Left ventricle myocardium inferior (tissue), 1 donor: Measurements from ENCODE around the gene RNF20. TPM values are rescaled to one million over a fixed set of nuclear protein-coding genes. Genes with fewer than 3 reads are reported as not detected.

Source experiments
- DNase-seq: peaks from one replicate; pipeline ENCODE4 v3.0.0-alpha.2; 2020
- H3K27ac ChIP-seq: fragments of 200-600 bp; replicated peaks from 2 replicates; pipeline ENCODE4 v1.8.0; 2021
- H3K27me3 ChIP-seq: fragments of 200-600 bp; 2 replicates; pipeline ENCODE4 v1.8.0; 2021; ENCODE audit warnings: low read depth
- H3K36me3 ChIP-seq: fragments of 200-600 bp; 2 replicates; pipeline ENCODE4 v1.8.0; 2021
- H3K4me1 ChIP-seq: fragments of 200-600 bp; 2 replicates; pipeline ENCODE4 v1.8.0; 2021
- H3K4me3 ChIP-seq: fragments of 200-600 bp; 2 replicates; pipeline ENCODE4 v1.8.0; 2021; ENCODE audit warnings: mild to moderate bottlenecking, moderate library complexity
- H3K9me3 ChIP-seq: fragments of 200-600 bp; replicated peaks from 2 replicates; pipeline ENCODE4 v1.8.0; 2021
- CTCF ChIP-seq: fragments of 200-600 bp; IDR thresholded peaks from 2 replicates; pipeline ENCODE4 v1.8.0; 2021; ENCODE audit warnings: antibody characterized with exemption, mild to moderate bottlenecking, borderline replicate concordance
- intact Hi-C: fragments of 100-400 bp; cut with micrococcal nuclease; formaldehyde crosslinking; loops from one replicate; pipeline ENCODE4 v1.11.0; 2022
- total RNA-seq: library from RNA; stranded (reverse); fragmentation: NEBNext Ultra II Directional; extraction: Animal tissue kit (Norgen Biotek cat#: 25700); gene quantifications from one replicate; pipeline ENCODE4 v1.2.1, GENCODE V29; 2021
- donor health status: DM: no; HTN: yes; CAD: no; lungs with severe emphysema.

Gene RNF20
- total RNA-seq, 1 donor from 2014 or later, result 55.4 TPM

DNA sequence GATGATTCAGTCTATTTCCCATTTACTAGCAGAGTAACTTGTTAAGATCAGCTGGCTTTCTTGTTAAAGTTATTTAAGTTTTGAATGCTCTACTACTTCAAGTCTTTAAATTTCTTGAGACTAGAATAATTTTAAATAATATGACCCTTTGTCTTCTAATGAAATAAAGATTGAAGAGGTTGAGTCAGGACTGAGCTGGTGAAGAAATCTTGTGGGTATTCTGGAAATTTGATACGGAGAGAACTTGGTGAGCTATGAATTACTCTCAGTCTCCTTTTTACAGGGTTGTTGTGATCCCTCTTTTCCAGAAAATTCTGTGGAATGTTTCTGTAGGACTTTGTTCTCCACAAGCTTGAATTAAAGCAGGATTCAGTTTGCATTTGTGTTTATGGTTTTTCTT is 29.3 kb downstream of the RNF20 start:
- intact Hi-C loops, result no loop called here

DNA sequence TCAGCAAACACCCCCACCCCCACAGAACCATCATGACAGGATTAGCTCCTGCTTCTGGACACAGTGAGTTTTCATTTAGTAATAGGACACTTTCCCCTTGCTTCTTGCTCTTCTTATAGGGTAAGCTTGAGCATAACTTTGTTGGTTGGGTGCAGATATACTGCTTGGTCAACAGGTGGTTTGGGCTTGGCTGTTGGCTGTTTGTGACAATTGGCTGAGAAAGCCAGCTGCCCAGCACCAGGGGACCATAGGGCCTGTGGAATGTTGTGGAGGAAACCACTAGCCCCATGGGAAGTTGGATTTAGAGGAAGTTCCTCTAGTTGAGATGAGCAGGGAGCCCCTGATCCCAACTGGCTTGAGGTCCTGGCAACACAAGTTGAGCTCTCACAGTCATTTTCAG is 30.6 kb downstream of the RNF20 start:
- Histone ChIP-seq H3K27ac (no peak overlapping the region), H3K27me3 (no peaks in the 10 kb centered on the region), H3K4me1 (no peaks in the 10 kb centered on the region), H3K9me3 (peaks cover 1% of the 10 kb centered on the region), H3K4me3 (no peak overlapping the region), H3K36me3 (peaks cover 79% of the 10 kb centered on the region)
- intact Hi-C loops, result no loop called here
- no peak for DNase-seq
- TF ChIP-seq CTCF, result no peak

More for the DNA sequence above, 29.3 kb downstream of the RNF20 start:
- no peak for DNase-seq
- Histone ChIP-seq H3K27me3 (no peaks in the 10 kb centered on the region), H3K4me1 (no peaks in the 10 kb centered on the region), H3K9me3 (peaks cover 11% of the 10 kb centered on the region), H3K27ac (no peak overlapping the region), H3K4me3 (no peak overlapping the region), H3K36me3 (peaks cover 92% of the 10 kb centered on the region)
- no peak for TF ChIP-seq CTCF

DNA sequence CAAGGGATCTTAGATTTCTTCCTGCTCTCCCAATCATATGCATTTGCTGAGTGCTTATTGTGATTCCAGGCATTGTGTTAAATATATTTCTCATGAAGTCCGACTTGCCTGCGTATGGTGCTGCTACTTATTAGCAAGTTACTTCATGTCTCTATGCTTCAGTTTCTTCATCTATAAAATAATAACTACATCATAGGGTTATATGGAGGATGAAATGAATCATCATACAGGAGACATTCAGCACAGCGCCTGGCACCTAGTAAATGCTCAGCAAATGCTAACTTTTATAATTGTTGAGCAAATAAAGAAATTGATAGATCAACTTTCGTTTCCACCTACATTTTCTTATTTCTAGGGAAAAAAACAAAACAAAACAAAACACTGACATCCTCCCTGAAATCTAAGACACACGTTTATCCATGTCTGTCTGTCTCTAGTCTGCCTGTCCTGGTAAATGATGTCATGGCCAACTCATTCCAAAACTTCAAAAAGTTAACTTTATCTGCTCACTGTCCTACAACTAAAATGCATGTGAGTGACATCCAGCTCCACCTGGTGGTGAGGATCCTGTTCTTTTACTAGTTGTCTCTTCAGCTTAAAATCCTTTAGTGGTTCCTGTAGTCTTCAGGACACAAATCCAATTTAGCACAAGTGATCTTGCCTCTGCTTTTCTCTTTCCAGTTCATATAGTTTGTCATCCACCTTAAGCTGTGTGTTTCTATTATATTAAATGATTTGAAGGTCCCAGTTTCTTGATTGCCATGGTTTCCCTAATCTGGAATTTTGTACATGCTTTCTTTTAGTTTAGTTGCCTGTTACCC is 33.5 kb downstream of the RNF20 start:
- H3K27ac ChIP-seq, result no peak overlapping the region
- no peak for DNase-seq
- no peaks in the 10 kb centered on the region for H3K27me3 ChIP-seq
- peaks cover 53% of the 10 kb centered on the region for H3K36me3 ChIP-seq
- TF ChIP-seq CTCF, result peak; percentile 45
- no peaks in the 10 kb centered on the region for H3K9me3 ChIP-seq
- H3K4me1 ChIP-seq, result peaks cover 10% of the 10 kb centered on the region
- no peak overlapping the region for H3K4me3 ChIP-seq
- intact Hi-C loops, result no loop called here

GRCh38 chr9:101567725-101568350 is 34.2 kb downstream of the RNF20 start:
- H3K27me3 ChIP-seq, result no peaks in the 10 kb centered on the region
- peaks cover 10% of the 10 kb centered on the region for H3K4me1 ChIP-seq
- H3K27ac ChIP-seq, result no peak overlapping the region
- DNase-seq, result no peak
- intact Hi-C loops, result no loop called here
- TF ChIP-seq CTCF, result no peak
- no peak overlapping the region for H3K4me3 ChIP-seq
- H3K36me3 ChIP-seq, result peaks cover 46% of the 10 kb centered on the region
- H3K9me3 ChIP-seq, result no peaks in the 10 kb centered on the region

- Histone ChIP-seq H3K9me3 (no peaks in the 10 kb centered on the region), H3K27me3 (no peaks in the 10 kb centered on the region), H3K4me1 (peaks cover 10% of the 10 kb centered on the region), H3K4me3 (no peak overlapping the region), H3K36me3 (peaks cover 25% of the 10 kb centered on the region), H3K27ac (no peak overlapping the region)
- no peak for DNase-seq
- no peak for TF ChIP-seq CTCF
- intact Hi-C loops, result no loop called here
Observed at GRCh38 chr9:101569741-101570501, 36.3 kb downstream of the RNF20 start.
